NCI-H2029 (cell line): ENCODE data around the gene SKIDA1.
"Not testable (repeated sequence)": the region's sequence is repeated elsewhere in the genome, so short reads cannot be mapped to it uniquely, and the experiment has no call there.

Source experiments
- DNase-seq: peaks from one replicate; lab custom pipeline; 2025; lab: John Stamatoyannopoulos, UW

Gene SKIDA1

DNA sequence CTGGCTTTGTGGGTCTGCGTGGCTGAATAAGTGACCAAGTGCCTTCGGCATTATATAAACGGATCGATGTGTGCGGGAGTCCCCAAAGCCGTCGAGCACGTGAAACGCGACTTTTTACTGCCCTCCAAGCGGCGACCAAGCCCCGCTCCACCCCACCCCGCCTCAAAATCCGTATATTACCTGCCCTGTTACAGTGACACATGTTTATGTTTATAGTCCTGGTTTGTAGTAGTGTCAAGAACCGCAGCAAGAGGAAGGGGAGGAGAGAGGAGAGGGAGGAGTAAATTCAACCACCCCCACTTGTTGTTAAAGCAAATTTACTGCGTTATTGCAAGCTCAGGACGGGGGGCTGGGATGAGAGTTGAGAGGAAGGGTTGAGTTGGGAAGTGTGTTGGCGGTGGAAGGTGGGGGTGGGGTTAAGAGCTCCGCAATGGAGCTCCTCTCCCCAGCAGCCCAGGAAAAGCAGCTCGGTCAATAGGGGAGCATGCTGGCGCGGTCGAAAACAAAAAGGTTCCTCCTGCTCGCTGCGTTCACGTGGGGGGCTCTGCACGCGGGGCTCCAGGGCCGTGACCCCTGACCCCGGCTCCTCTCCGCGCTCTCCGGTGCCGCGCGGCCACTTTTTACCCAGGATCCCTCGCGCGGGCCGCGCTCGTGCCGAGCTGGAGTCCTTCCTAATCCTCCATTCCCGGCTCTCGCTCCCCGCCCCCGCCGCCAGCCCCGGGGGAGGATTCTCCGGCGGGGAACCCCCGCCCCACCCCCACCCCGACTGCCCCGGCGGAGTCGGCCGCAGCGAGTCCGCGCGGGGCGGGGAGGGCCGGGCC, at the start of gene SKIDA1:
TSS of gene SKIDA1 (minus strand) at position 316 of the 821 bp plus-strand sequence. CDS start 7,860 bp downstream, outside the sequence.
- peak; percentile 78 for DNase-seq

DNA sequence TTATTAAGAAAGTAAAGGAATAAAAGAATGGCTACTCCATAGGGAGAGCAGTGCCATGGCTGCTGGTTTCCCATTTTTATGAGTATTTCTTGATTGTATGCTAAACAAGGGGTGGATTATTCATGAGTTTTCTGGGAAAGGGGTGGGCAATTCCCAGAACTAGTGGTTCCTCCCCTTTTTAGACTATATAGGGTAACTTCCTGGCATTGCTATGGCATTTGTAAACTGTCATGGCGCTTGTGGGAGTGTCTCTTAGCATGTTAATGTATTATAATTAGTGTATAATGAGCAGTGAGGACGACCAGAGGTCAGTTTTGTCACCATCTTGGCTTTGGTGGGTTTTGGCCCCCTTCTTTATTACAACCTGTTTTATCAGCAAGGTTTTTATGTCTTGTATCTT, 49.0 kb upstream of the SKIDA1 start:
- DNase-seq: not testable (repeated sequence)

DNA sequence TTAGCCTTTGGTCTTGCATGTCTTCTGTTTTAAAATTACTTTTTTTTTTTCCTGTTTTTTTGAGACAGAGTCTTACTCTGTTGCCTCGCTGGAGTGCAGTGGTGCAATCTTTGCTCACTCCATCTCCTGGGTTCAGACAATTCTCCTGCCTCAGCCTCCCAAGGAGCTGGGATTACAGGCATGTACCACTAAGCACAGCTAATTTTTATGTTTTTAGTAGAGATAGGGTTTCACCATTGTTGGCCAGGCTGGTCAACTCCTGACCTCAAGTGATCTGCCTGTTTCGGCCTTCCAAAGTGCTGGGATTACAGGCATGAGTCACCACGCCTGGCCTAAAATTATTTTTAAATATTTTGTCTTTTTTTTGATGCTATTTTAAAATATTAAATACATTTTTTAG, 47.1 kb upstream of the SKIDA1 start:
- no peak for DNase-seq

DNA sequence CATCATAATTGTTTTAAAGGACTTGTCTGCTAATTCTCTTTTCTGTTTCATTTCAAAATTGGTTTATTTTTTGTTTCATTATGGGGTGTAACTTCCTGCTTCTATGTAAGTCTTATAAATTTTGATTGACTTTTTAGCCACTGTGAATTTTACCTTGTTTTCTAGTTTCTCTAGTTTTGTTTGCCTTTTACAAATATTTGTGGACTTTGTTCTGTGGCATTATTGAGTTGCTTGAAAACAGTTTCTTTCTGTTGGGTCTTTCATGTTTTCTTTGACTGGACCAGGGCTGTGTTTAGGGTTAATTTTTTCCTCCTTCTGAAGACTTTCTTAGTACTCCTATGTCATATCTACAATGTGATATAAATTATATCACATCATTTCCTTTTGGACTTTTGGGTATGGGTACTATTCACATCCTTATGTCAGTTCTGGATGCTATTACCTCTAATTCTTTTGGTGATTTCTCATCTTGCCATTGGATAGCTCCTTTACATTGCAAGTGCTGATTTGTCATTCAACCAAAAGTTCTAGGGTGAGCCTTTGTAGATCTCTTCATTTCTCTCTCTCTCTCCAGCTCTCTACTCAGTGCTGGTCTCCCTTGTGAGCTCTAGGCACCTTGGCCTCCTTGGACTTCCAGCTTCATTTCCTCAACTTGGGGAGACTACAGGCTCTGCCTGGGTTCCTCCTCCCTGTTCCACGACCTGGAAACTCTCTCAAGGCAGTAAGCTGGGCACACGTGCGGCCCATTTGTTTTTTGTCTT, 45.5 kb upstream of the SKIDA1 start:
- DNase-seq: no peak

DNA sequence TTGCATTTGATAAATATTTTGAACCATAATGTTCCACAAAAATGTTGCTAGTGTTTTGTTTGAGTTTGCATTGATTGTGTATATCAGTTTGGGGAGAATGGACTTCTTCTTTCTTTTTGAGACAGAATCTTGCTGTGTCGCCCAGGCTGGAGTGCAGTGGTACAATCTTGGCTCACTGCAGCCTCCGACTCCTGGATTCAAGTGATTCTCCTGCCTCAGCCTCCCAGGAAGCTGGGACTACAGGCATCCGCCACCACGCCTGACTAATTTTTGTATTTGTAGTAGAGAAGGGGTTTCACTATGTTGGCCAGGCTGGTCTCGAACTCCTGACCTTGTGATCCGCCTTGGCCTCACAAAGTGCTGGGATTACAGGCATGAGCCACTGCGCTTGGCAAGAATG, 33.5 kb upstream of the SKIDA1 start:
- DNase-seq: not testable (repeated sequence)

DNA sequence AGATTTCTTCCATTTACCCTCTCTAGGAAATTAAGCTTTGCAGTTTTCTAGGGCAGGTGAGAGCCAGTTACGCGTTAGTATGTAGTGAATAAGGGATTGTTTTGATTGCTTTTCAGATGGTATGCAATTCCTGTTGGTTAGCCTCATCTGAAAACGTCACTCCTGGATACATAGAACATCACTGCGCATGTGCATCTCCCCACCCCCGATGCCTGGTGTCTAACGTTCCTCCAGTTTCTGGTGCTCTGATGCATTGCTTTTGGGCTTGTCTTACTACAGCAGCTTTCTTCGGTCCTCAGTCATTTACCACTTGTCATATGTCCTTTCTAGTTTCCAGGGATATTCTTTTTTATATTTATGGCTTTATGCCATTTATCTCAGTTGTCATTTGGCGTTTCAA, 31.0 kb upstream of the SKIDA1 start:
- no peak for DNase-seq

DNA sequence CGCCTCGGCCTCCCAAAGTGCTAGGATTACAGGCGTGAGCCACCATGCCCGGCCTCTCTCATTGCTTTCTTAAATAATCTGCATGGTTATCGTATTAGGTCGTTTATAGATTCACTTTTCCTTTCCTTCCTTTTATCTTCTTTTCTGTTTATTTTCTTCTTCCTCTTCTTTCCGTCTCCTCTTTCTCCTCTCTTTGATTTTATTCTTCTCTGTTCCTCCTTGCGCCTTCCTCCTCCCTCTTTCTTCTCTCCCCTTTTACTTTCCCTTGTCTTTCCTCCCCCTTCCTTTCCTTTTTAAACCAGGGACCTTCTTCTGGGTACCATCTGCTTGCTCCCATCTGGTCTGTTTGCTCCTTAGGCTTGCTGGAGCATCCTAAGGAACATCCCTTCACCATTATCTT, 27.2 kb upstream of the SKIDA1 start:
- DNase-seq: no peak

DNA sequence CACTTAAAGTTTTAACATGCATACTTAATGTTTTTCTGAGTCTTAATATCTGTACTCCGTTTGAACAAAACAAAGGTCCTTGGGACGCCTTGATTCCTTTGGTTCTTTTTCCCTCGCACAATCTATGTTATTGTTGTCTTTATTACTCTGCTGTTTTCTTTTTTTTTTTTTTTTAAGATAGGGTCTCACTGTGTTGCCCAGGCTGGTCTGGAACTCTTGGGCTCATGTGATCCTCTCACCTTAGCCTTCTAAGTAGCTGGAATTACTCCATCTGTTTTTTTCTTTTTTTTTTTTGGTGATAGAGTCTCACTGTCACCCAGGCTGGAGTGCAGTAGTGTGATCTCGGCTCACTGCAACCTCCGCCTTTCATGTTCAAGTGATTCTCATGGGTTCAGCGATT, 21.8 kb upstream of the SKIDA1 start:
- no peak for DNase-seq

DNA sequence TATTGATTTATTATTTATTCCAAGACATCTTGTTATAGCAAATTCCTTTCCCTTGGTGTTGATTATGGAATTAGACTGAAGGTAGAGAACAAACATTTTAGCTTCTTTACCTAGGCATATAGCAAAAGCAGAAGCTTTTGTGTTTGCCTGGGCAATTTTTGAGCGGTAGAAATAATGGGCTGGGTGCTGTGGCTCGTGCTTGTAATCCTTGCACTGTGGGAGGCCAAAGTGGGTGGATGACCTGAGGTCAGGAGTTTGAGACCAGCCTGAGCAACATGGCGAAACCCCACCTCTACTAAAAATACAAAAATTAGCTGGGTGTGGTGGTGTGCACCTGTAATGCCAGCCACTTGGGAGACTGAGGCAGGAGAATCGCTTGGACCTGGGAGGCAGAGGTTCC, 15.2 kb upstream of the SKIDA1 start:
- not testable (repeated sequence) for DNase-seq

DNA sequence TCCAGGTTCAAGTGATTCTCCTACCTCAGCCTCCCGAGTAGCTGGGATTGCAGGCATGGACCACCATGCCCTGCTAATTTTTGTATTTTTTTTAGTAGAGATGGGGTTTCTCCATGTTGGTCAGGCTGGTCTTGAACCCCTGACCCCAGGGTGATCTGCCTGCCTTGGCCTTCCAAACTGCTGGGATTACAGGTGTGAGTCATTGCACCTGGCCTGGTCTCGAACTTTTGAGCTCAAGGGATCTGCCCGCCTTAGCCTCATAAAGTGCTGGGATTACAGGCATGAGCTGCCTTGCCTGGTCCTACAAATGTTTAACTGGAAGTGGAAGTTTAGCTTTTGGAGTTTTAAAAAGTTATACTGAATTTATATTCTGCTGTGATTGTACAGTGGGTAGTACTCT, 11.4 kb upstream of the SKIDA1 start:
- DNase-seq: no peak

DNA sequence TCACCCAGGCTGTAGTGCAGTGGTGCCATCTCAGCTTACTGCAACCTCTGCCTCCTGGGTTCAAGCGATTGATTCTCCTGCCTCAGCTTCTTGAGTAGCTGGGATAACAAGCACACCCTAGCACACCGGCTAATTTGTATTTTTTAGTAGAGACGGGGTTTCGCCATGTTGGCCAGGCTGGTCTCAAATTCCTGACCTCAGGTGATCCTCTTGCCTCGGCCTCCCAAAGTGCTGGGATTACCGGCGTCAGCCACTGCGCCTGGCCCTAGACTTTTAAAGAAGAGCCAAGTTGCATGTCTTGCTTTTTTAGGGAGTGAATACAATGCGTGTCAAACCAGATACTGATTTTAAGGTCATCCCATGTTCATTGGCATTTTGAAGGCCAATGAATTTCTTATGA, 10.5 kb upstream of the SKIDA1 start:
- DNase-seq: not testable (repeated sequence)

DNA sequence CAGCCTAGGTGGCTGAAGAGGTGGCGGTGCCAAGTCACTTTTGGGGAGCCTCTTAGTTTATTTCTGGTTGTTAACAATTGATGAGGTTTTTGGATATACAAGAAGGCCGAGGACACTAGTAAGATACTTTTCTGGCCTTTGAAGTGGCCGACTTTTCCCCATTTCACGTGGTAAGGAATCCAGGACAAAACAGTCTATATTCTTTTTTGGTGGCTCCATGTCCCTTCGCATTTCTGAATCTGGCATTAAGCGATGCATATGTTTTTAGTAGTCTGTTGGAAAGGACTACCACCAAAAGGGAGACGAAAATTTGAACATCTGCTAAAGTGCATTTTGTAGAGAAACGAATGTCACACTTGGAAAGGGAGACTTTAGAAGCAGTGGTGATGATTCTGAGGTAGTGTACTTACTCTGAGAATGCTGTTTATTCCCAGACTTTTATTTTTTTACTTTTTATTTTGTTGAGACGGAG, 10.0 kb upstream of the SKIDA1 start:
- no peak for DNase-seq

DNA sequence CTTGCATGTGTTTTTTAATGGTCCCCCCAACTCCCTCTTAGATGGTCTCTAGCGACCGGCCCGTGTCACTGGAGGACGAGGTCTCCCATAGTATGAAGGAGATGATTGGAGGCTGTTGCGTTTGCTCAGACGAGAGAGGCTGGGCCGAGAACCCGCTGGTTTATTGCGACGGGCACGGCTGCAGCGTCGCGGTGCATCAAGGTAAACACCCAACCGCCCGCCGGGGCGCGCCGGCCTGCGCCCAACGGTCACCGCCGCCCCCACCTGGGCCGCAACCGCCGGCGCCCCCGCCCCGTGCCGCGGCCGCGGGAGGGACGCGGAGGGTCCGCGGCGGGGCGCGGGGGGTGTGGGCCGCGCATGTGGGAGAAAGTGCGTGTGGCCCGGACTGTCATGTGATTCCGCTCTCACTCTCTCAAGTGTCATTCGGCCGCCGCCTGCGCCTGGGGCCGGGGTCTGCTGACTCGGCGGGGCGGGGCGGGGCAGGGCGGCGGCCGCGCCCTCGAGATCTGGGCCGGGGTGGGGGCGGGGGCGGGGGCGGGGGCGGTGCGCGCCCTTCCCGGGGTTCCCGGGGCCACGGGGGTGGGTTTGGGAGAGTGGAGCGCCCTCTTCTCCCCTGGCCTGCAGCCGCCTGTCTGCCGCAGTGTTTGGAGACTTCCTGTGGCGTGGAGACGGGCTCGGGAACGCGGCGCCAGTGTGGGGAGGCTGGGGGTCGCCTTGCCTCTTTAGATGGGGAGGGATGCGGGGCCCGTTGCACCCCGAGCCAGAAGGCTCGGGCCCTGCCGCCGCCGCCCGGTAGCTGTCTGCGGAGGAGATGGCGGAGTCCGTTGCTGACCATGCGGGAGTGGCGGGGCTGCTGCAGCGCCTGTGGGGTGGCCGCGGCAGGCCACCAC, 9.4 kb upstream of the SKIDA1 start:
- peak; percentile 27 for DNase-seq

DNA sequence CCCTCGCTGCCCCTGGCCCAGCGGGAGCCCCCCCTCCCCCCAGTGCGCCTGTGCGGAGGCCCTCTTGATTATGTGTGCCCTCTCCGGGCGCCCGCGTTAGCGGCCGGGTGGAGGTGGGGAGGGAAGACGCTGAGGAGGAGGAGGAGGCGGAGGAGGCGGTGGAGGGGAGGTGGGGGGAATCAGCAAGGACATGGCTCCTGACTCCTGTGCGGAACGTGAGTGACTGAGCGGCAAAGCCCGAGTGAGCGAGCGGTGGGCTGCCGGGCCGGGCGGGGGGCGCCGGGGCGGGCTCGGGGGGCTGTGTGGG, 8.8 kb upstream of the SKIDA1 start:
- no peak for DNase-seq

DNA sequence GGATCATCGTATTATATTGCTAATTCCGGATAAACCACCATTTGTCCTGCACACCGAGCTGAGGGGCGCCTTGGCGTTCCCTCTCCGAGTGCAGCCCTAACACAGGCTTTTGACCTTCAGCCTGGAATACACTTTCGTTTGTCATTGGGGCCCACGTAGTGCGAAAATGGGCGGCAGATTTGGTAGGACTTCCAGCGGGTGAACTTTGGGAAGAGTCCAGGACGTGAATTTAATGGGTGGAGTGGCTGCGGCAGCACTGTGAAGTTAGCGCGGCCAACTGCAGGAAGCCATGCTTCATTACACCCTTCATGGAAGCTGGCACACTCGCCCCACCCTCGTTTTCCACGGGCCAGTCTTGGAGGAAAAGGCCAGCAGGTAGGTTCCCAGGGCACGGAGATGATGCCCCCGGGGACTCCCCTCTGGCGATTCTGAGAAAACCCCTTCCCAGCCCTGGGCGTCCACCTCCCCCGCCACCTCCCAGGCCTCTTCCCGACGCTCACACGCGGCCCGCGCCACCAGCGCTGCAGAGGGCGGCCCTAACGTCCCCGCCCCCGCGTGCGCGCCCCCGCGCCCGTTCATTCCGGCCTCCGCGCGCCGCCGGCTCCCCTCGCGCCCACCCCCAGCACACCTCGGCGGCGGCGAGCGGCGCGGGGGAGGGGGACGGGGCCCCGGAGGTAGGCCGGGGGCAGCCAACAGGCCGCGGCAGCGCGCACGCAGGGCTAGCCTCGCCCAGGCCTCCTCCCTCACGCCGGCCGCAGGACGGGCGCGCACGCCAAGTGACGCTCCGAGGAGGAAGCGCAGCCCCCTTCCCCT, 8.2 kb upstream of the SKIDA1 start, which contains the start of gene MLLT10:
TSS of gene MLLT10 (plus strand) at position 766 of the 813 bp plus-strand sequence. CDS start 413 bp downstream, outside the sequence.
- peak; percentile 82 for DNase-seq

DNA sequence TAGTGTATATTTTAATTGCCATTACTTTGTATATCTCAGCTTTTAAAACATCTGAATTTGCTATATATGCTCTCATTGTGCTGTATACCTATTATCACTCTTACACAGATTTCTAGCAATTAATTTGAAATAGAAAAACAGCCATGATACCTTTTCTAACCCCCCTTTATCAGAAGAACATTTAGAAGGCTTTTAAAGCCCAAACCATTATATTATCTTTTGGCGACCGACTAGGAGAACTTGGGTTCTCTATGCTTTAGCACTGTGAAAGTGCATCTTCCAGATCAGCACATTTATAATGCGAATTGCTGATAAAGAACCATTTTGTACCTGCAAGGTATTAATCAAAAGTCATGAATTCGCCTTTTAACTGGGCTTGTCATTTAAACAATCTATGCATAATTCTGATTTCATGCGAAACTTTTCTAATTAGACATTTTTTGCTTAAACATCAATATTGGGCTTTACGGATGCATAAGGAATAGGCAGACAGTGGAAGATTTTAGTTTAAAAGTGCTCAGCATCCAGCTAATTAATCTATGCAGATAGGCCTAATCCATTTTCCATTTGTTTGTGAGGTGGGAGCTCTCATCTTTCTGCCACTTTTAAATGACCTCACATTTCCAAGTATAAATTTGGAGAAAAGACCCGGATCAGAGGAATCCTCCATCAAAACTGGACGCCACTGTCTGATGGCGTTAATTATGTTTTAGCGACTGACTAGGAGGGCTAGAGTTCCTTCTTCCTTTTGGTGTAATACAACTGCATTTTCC, 7.4 kb upstream of the SKIDA1 start:
- DNase-seq: no peak

DNA sequence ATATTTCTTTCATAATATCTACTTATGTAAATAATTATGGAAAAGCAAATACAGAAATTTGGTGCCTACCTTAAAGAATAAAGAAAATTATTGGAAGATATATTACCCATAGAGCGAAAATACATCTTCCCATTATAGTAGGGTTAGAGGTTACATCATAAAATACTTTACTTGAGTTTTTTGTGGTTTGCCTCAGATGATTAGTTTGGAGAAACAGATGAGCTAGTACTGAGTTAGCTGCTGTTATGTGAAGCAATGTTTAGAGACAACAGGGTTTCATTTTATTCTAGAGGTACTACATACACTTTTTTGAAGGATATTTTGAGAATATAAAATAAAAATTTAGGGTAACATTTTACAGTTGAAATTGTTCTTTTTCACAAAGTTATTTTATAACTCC, 5.7 kb upstream of the SKIDA1 start:
- DNase-seq: no peak

DNA sequence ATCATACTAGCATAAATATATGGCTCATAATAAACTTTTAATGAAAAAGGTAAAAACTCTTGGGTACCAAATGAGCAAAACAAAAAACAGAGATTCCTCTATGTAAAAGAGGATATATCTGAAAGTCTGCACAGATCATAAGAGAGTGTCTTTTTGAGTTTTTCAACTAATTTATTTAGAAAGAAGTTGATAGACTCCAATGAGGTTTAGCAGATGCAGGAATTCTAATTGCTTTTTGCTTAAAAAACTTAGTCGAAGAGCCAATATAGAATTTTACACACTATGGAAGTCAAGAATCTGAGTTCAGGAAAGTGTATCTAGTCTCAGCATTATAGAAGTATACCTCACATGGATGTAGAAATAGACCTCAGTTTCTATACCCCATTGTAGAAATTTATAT, 5.2 kb upstream of the SKIDA1 start:
- no peak for DNase-seq

DNA sequence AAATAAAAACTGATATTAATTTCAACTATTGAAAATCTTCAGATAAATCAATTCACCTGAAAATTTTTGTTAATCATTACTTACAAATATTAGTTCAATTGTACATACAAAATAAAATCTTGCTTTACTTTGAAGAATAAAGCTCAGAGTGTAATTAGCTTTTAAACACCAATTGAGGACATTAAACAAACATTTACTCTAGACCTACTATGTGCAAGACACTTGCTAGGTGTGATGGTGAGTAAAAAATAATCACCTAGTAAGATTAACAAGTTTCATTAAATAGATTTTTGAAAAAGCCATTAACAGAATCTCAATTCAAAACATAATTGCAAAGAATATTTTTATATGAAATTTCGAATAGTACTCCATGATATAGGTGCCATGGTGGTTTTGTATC, 4.7 kb upstream of the SKIDA1 start:
- no peak for DNase-seq

DNA sequence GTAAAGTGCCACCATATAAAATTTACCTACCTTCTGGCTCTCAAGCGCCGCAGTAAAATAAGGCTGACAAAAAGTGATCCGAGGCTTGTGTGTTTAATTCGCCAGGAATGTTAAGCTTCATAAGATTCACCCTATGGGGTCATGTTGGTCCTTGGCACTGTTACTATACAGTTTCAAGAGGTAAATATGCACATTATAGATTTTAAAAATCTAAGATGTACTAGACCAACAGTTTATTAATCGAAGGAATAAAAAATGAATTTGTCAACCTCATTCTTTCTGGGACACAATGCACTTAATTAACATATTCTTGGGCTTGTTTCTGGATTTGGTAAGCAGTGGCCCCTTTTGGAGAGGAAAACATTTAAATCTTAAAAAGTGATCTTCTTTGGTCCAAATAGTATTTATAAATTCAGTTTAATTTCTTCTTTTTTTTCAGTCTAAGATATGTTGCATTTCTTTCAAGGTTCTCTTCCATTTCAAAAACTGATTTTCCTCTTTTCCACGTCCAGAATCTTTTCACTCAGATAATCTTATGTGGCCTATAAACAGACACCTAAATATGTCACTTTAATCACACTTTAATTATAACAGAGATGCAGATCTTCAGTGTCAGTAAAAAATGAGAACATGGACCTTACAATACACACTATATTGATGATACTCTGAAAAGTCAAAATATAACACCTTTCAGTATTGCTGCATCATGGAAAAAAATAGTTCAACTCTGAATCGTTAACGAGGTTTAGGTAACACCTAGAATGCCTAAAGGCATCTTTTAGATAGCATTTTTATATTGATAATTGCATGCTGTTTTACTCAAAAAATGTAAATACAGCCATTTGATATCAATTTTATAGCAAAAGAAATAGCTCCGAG, 3.8 kb upstream of the SKIDA1 start:
- no peak for DNase-seq
